Measurements from ENCODE around the gene LYSMD4. TPM values are rescaled to one million over a fixed set of nuclear protein-coding genes. Genes with fewer than 3 reads are reported as not detected.
"Not testable (repeated sequence)": the region's sequence is repeated elsewhere in the genome, so short reads cannot be mapped to it uniquely, and the experiment has no call there.

The LYSMD4 gene
- polyA plus RNA-seq, 3 donors from 2014 or later, result 1.6 to 3.5 (median 3.1) TPM

DNA sequence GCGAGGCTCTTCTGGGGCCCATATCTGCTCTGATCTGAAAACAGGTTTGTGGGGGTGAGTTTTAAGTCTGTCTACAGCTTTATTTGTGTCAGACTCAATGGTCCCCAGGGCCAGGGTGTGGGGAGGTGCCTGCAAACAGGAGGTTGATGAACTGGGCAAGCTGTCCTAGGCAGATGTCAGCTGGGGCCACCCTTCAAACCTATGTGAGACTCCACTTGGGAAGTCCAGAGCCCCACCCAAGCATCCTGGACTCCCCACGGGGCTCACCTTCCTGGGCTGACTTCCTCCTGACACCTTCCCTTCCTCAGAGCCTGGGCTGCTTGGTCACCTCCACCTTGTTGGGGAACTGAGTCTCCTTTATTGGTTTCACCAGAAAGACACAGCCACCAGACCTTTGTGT, 8.6 kb upstream of the LYSMD4 start:
- Mint-ChIP-seq H3K9me3 (no peaks in the 10 kb centered on the region), H3K27me3 (ENCODE audit: low read depth in 3 of 3) (no peaks in the 10 kb centered on the region), H3K27ac (no peak overlapping the region), H3K4me1 (no peaks in the 10 kb centered on the region), H3K36me3 (peaks cover 0 to 8% (median 0%) of the 10 kb centered on the region in 3 donors), H3K4me3 (no peak overlapping the region)
- no peak for DNase-seq

DNA sequence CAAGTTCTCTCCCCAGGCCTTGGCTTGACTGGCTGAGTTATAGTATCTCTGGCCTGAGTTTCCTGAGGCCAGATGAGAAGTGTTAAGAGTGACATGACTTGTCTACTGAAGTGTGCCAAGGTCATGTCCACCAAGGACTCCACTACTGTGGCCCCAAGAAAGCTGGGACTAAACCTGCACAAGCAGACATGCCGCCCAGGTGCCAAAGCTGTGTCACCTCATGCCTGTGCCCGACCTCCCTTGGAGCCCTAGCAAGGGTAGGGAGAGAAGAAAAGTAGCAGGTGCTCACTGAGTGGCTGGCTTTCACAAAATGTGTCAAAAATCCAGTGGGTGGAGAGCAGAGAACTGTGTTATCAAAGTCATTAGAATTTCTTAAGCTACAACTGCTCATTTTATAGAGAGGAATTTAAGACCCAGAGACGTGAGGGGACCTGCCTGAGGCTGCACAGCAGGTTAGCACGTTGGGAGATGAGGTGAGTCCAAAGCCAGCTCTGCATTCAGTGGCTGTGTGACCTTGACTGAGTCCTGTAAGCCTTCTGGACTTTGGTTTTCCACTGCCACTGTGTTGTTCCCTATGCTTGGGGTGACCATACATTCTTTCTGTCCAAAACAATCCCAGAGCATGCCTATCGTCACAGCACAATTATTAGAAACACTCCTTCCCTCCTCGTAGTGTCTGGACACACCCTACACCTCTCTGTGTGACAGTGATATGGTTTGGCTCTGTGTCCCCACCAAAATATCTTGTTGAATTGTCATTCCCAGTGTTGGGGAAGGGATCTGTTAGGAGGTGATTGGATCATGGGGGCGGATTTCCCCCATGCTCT, 5.0 kb upstream of the LYSMD4 start:
- Mint-ChIP-seq H3K27me3 (ENCODE audit: low read depth in 3 of 3) (no peaks in the 10 kb centered on the region), H3K4me3 (no peak overlapping the region), H3K27ac (no peak overlapping the region), H3K9me3 (no peaks in the 10 kb centered on the region), H3K4me1 (peaks cover 5 to 7% of the 10 kb centered on the region in 2 donors), H3K36me3 (no peaks in the 10 kb centered on the region)
- no peak for DNase-seq

DNA sequence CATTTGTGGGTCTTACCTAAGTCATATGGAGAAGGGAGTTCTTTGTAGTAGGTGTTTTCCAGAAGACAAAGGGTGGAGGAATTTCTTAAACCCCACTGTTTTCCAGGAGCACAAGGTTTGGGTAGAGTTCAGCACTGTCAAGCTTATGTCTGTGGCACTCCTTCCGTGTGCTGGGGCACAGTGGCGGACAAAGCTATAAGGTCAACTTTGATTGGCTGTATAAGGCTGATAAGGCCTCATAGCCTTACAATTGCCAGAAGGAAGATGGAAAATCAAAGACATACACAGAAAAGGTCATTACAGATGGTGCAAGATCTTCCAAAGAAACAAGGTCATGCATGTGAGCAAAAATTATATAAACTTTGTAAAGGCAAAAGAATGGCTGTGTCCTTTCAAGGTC, 3.5 kb upstream of the LYSMD4 start:
- no peaks in the 10 kb centered on the region for H3K9me3 Mint-ChIP-seq
- no peaks in the 10 kb centered on the region for H3K27me3 Mint-ChIP-seq (ENCODE audit: low read depth in 3 of 3)
- no peak for DNase-seq
- no peak overlapping the region for H3K27ac Mint-ChIP-seq
- H3K4me1 Mint-ChIP-seq, result peaks cover 14 to 15% of the 10 kb centered on the region in 2 donors
- H3K36me3 Mint-ChIP-seq, result no peaks in the 10 kb centered on the region
- no peak overlapping the region for H3K4me3 Mint-ChIP-seq

DNA sequence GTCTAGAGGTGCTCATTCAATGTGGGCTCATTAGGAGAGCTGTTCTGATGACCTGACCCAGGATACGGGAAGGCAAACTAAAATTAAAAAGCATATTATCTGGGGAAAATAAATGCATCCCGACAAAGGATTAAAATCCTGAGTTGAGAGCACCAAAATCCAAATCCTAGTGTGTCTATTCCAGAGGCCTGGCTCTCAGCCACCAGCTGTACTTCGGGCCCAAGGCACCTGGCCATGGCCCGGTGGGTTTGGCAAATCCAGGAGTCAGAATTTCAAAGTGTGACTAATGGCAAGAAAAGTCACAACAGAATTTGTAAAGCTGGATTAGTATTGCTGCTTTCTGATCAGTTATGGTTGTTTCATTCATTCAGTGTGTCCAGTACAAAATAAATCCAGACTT, 2.6 kb upstream of the LYSMD4 start:
- Mint-ChIP-seq H3K9me3 (no peaks in the 10 kb centered on the region), H3K36me3 (no peaks in the 10 kb centered on the region), H3K4me1 (peaks cover 15% of the 10 kb centered on the region in 2 donors), H3K27me3 (ENCODE audit: low read depth in 3 of 3) (no peaks in the 10 kb centered on the region), H3K4me3 (no peak overlapping the region), H3K27ac (no peak overlapping the region)
- no peak for DNase-seq

DNA sequence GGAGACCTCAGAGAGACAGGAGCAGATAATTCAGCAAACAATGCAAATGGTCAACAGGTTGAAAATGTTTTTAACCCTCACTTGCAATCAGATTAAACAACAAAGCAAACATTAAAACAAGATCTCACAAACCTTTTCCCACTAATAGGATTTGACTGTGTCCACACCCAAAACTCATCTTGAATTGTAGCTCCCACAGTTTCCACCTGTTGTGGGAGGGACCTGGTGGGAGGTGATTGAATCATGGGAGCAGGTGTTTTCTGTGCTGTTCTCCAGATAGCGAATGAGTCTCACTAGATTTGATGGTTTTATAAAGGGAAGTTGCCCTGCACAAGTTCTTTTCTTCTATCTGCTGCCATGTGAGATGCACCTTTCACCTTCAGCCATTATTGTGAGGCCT, 1.3 kb upstream of the LYSMD4 start:
- no peaks in the 10 kb centered on the region for H3K27me3 Mint-ChIP-seq (ENCODE audit: low read depth in 3 of 3)
- no peaks in the 10 kb centered on the region for H3K9me3 Mint-ChIP-seq
- peaks cover 15% of the 10 kb centered on the region in 2 donors for H3K4me1 Mint-ChIP-seq
- peaks cover 0 to 5% (median 0%) of the 10 kb centered on the region in 3 donors for H3K36me3 Mint-ChIP-seq
- peak overlapping the region; percentile 25 to 61 (median 53) for H3K4me3 Mint-ChIP-seq
- no peak for DNase-seq
- H3K27ac Mint-ChIP-seq, result peak overlapping the region in 3 of 6 donors; percentile 17 to 64 (median 40)

DNA sequence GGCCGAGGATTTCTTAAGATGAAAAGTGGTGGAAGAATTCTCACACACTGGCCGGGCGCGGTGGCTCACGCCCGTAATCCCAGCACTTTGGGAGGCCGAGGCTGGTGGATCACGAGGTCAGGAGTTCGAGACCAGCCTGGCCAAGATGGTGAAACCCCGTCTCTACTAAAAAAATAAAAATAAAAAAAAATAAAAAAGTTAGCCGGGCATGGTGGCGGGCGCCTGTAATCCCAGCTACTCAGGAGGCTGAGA, 729 bp upstream of the LYSMD4 start:
- not testable (repeated sequence) for H3K36me3 Mint-ChIP-seq; DNase-seq; H3K27me3 Mint-ChIP-seq (ENCODE audit: low read depth in 3 of 3); H3K9me3 Mint-ChIP-seq
- Mint-ChIP-seq H3K4me3 (peak overlapping the region; percentile 78 to 84 (median 82)), H3K4me1 (peaks cover 15% of the 10 kb centered on the region in 2 donors), H3K27ac (peak overlapping the region; percentile 79 to 88 (median 84))

DNA sequence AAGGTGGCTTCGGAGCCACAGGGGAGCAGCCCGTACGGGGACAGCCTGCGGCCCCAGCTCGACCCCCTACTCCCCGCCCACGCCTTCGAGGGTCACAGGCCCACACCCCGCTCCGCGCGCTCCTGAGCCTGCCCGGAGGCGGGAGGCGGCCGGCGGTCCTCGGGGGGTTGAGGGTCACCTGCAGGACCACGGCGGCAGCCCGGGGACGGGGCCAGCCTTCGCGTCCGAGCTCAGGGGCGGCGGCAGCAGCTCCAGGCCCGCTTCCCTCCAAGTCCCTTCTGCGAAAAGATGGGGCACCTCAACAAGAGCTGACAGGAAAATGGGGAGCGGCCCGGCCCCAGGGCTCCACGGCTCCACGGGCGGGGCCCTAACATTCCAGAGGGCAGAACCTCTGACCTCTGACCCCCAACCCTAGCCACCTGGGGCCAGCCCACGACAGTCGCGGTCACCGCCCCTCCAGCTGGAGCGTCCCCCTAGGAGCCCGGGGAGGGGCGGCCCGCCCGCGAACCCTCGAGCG, 428 bp downstream of the LYSMD4 start:
- Mint-ChIP-seq H3K36me3 (peaks cover 0 to 5% (median 0%) of the 10 kb centered on the region in 3 donors), H3K27me3 (ENCODE audit: low read depth in 3 of 3) (no peaks in the 10 kb centered on the region), H3K4me1 (peaks cover 15% of the 10 kb centered on the region in 2 donors), H3K4me3 (peak overlapping the region; percentile 82 to 89 (median 84)), H3K9me3 (no peaks in the 10 kb centered on the region), H3K27ac (peak overlapping the region in 3 of 6 donors; percentile 57 to 76 (median 69))
- no peak for DNase-seq

DNA sequence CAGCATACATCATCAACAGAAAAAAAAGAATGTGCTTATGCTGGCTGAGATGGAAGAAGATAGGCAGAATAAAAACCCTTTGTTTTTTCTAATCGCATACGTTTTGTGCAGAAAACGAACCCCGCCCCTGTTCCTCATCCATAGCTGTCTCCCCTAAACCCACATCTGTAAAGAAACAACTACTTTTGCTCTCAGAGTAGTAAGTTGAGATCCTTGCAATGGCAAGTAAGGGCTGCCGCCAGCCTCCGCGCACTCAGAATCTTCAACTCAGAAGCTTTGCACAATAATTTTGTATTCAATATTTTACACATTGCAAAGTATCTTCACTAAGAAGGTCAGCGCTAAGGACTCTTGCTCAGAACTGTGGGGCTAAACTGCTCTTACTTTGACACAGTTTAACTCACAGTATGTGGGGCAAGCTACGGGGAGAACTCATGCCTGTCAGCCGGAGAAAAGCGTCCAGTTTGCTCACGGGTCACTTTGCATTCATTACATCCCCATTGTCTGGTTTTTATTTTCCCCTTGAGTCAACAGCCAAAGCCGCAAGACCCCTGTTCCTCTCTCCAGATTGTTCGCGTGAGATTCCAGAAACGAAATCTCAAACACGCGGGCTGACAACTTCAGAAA, 1.0 kb downstream of the LYSMD4 start:
- H3K36me3 Mint-ChIP-seq, result peaks cover 0 to 5% (median 0%) of the 10 kb centered on the region in 3 donors
- peak overlapping the region in 4 of 6 donors; percentile 53 to 76 (median 63) for H3K27ac Mint-ChIP-seq
- no peak for DNase-seq
- peaks cover 15% of the 10 kb centered on the region in 2 donors for H3K4me1 Mint-ChIP-seq
- no peaks in the 10 kb centered on the region for H3K27me3 Mint-ChIP-seq (ENCODE audit: low read depth in 3 of 3)
- H3K4me3 Mint-ChIP-seq, result peak overlapping the region; percentile 82 to 89 (median 84)
- H3K9me3 Mint-ChIP-seq, result no peaks in the 10 kb centered on the region

DNA sequence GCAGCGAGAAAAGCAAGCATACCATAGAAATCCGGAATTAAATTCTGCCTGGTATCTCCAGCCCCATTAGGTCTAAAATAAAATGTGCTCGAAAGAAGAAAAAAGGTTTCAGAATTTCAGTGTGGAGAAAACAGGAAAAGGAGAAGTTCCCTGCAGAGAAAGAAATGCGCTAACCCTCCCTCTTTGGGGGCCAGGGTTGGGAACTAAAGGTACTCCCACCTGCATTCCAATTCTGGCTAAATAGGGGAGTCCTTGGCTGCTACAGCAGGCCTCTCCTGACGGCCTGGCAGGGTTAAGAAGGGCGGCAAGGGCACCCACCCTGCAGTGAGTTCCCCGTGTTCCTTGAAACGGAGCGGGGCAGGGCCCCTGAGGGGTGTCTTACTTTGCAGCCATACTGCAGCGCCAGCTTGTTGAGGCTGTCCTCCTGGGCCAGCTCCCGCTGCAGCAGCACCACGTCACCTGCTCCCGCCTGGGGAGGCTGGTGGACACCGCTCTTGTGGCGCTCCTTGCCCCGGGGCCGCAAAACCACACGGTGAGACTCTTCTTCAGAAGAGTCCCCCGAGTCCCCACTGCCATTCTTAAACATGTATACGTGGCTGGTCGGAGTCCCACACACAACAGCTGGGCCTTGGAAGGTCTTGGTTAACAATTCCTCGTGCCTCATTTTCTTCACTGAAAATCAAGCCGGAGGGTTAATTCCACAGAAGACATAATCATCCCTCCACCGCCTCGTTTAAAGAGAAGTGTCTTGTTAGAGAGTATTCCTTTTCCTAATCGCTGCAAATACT, 1.7 kb downstream of the LYSMD4 start:
- Mint-ChIP-seq H3K36me3 (peaks cover 0 to 7% (median 0%) of the 10 kb centered on the region in 3 donors), H3K4me3 (peak overlapping the region; percentile 36 to 89 (median 84)), H3K4me1 (peaks cover 15% of the 10 kb centered on the region in 2 donors), H3K27me3 (ENCODE audit: low read depth in 3 of 3) (no peaks in the 10 kb centered on the region), H3K27ac (no peak overlapping the region), H3K9me3 (no peaks in the 10 kb centered on the region)
- no peak for DNase-seq

DNA sequence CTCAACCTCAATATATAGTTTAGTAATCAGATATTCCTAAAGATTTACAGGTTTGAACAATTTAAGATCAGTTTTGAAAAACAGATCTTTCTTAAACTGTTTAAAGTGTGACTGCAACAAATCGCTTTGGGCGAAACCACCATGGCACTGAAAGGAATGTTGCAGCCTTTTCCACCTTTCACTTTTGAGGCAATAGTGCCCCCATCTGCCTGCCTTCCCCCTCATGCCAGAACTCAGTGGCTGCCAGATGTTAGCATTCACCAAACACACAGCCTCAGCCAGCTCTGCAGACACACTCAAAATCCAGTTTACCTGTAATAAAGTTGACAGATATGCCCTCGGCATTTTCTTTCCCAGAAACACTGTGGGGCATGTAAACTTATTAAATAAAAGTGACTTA, 3.3 kb downstream of the LYSMD4 start:
- Mint-ChIP-seq H3K36me3 (peaks cover 0 to 12% (median 0%) of the 10 kb centered on the region in 3 donors), H3K27me3 (ENCODE audit: low read depth in 3 of 3) (no peaks in the 10 kb centered on the region), H3K27ac (no peak overlapping the region), H3K4me1 (peaks cover 14 to 15% of the 10 kb centered on the region in 2 donors), H3K9me3 (no peaks in the 10 kb centered on the region), H3K4me3 (no peak overlapping the region)
- no peak for DNase-seq

DNA sequence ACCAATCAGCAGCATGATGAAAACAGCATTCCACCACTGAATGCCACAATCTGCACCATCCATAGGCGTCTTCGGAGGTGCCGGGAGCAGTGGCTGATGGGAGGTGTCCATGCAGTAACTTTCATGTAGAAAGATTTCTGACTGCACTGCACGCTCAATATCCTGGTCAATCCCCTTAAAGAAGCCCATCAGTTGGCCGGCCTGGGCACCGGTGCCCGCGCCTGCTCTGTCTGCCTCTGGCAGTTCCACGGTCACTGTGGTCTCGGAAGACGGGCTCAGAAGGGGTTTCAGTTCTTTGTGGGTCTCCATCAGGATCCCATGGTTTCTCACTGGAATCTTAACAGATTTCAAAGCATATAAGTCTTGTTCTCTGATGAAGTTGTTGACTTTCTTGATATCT, 3.9 kb downstream of the LYSMD4 start:
- no peak for DNase-seq
- H3K27me3 Mint-ChIP-seq (ENCODE audit: low read depth in 3 of 3), result no peaks in the 10 kb centered on the region
- H3K36me3 Mint-ChIP-seq, result peaks cover 0 to 12% (median 0%) of the 10 kb centered on the region in 3 donors
- H3K4me3 Mint-ChIP-seq, result no peak overlapping the region
- H3K27ac Mint-ChIP-seq, result no peak overlapping the region
- H3K9me3 Mint-ChIP-seq, result no peaks in the 10 kb centered on the region
- H3K4me1 Mint-ChIP-seq, result peaks cover 12 to 15% of the 10 kb centered on the region in 2 donors

DNA sequence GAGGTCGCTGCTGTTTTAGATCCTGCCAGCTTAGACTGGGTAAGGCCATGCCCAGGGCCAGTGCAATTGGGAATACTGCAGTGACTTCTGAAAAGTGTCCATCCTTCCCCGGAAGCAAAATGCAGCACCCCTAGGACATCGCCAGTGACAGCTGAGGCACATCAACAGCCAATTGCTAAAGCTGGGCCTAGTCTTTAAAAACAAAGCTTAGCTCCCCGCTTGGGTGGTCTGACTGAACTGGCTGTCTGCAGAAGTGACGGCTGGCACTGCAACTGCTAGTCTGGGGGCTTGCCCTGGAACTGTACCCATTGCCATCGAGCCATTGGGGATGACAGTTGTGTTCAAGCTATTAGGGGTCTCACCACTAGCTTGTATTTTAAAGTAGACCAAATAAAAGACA, 4.3 kb downstream of the LYSMD4 start:
- Mint-ChIP-seq H3K4me3 (no peak overlapping the region), H3K36me3 (peaks cover 0 to 12% (median 0%) of the 10 kb centered on the region in 3 donors), H3K27ac (no peak overlapping the region), H3K9me3 (no peaks in the 10 kb centered on the region), H3K27me3 (ENCODE audit: low read depth in 3 of 3) (no peaks in the 10 kb centered on the region), H3K4me1 (peaks cover 11 to 15% of the 10 kb centered on the region in 2 donors)
- DNase-seq, result no peak

DNA sequence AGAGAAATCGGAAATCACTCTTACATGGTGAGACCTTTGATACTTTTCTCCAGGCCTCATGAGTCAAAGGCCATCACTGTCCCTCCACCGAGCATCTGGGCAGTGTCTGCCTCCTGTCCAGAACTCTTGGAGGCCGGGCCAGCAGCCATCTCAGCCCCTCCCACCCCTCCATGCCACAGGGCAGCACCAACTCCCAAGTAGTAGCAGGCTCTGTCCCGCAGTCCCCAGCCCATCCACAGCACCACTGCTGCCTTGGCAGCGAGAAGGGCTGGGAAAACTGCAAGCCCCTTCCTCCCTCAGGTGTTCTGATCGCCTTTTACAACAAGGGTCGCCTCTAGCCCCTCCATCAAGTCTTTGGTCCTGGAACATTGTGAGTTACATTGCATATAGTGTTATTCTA, 5.5 kb downstream of the LYSMD4 start:
- Mint-ChIP-seq H3K36me3 (peaks cover 0 to 12% (median 0%) of the 10 kb centered on the region in 3 donors), H3K4me1 (peaks cover 7 to 10% of the 10 kb centered on the region in 2 donors), H3K4me3 (no peak overlapping the region), H3K9me3 (no peaks in the 10 kb centered on the region), H3K27me3 (ENCODE audit: low read depth in 3 of 3) (no peaks in the 10 kb centered on the region), H3K27ac (no peak overlapping the region)
- no peak for DNase-seq

DNA sequence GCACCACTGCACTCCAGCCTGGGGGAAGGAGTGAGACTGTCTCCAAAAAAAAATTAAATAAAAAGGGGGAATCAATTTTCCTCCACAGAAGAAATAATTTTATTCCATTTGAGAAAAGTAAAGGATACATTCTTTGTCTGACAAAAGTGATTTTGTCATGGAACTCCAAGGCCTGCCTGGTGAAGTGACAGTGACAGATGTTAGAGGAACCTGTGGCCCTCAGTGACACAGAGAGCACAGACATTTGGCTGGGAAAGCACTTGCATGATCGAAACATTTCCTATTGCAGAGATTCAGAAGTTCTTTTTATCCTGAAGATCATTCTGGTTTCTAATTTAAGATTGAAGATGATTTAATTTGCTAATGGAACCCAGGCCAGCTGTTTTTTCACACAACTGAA, 5.9 kb downstream of the LYSMD4 start:
- H3K4me3 Mint-ChIP-seq, result no peak overlapping the region
- H3K36me3 Mint-ChIP-seq, result peaks cover 0 to 14% (median 0%) of the 10 kb centered on the region in 3 donors
- H3K27me3 Mint-ChIP-seq (ENCODE audit: low read depth in 3 of 3), result no peaks in the 10 kb centered on the region
- no peak for DNase-seq
- no peak overlapping the region for H3K27ac Mint-ChIP-seq
- peaks cover 5 to 7% of the 10 kb centered on the region in 2 donors for H3K4me1 Mint-ChIP-seq
- H3K9me3 Mint-ChIP-seq, result no peaks in the 10 kb centered on the region
